ENCODE data around the gene NFATC2. TPM values are rescaled to one million over a fixed set of nuclear protein-coding genes. Genes with fewer than 3 reads are reported as not detected.
A peak's percentile ranks its signal among the peaks of the same experiment; 100 is the strongest.

NFATC2 gene
- total RNA-seq, 2 donors from 2014 or later = 29.4 to 41.1 TPM

DNA sequence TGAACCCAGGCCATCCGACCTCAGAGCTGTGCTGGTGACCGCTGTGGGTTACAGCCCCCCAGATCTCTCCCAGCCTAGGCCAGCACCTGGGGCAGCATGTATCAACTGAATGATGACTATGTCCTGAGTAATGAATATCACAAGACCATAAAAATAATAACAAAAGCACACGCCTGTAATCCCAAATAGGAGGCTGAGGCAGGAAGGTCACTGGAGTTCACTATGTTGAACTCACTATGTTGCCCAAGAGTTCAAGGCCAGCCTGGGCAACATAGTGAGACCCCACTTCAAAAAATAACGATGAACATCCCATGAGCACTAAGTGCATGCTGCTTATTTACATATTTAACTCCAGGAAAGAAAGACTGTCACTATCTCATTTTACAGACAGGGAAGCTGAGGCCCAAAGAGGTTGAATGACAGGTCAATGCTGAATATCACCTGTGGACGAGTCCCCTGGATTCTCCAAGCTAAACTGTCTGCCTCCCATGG is 92.3 kb downstream of the NFATC2 start:
- ATAC-seq (replicated peaks) = no peak
- Mint-ChIP-seq H3K4me1 (peaks cover 35% of the 10 kb centered on the region), H3K27me3 (no peaks in the 10 kb centered on the region), H3K9me3 (no peaks in the 10 kb centered on the region), H3K36me3 (ENCODE audit: low read depth) (peaks cover 95% of the 10 kb centered on the region), H3K27ac (peak overlapping the region; percentile 29), H3K4me3 (no peak overlapping the region)

DNA sequence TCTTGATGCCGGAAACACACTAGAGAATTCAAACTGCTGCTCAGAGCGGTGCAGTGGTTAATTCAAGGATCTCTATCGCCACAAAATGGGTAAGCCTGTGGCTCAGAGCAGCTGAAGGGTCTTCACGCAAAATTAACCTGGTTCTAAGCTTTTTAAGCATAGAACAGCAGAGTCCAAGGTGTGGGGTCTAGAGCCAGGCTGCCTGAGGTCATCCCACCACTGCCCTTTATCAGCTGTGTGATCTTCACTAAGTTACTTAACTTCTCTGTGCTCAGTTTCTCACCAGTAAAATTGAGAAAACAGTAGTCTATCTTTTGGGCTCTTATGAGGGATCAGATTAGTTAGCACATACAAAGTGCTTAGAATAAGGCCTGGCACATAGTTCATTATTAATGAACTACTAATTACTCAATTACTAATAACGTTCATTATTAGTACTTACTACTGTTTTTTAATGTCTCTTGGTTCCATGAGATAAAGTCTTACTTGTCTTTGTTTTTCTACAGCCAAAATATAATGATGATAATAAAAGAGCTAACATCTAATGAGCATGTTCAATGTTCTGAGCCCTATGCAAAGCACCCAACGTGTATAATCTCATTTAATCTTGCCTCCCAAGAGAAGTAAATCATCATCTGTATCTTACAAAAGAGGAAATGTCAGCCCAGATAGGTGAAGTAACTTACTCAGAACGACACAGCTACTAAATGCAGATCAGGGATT is 92.9 kb downstream of the NFATC2 start:
- Mint-ChIP-seq H3K4me1 (peaks cover 39% of the 10 kb centered on the region), H3K27me3 (no peaks in the 10 kb centered on the region), H3K36me3 (ENCODE audit: low read depth) (peaks cover 95% of the 10 kb centered on the region), H3K4me3 (no peak overlapping the region), H3K9me3 (no peaks in the 10 kb centered on the region), H3K27ac (peak overlapping the region; percentile 29)
- ATAC-seq (replicated peaks) = no peak

- Mint-ChIP-seq H3K4me1 (peaks cover 46% of the 10 kb centered on the region), H3K4me3 (no peak overlapping the region), H3K36me3 (ENCODE audit: low read depth) (peaks cover 95% of the 10 kb centered on the region), H3K27ac (peak overlapping the region; percentile 82), H3K9me3 (no peaks in the 10 kb centered on the region), H3K27me3 (no peaks in the 10 kb centered on the region)
- no peak for ATAC-seq (replicated peaks)
Observed at GRCh38 chr20:51447765-51448148, 94.8 kb downstream of the NFATC2 start.

DNA sequence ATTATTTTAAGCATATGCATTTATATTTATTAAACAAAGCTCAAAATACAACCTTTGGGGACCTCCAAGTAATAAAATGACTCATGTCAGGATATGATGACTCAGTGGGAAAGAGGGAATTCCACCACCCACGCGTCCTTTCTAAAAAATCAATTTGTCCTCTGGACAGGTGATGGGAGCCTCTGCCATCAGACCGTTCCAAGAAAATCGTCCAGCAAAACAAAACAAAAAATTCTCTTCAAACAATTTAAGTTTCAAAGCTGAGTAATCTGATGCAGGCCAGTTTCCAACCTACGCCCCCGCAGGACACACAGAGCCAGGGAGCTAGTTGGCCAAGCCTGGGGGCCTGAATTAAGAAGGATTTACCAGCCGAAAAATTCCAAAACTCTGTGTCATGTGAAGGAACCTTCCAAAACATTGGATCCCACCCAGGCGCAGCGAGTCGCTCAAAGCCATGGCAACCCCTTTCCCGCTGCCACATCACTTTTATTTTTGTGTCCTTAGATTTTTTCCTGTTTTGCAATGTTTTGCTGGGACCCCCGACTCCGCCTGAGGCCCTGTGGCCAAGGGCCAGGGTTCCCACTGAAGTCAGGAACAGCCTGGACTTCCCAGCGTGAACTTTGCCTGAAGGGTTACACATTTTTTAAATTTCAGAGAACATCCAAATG is 95.3 kb downstream of the NFATC2 start:
- H3K4me1 Mint-ChIP-seq = peaks cover 41% of the 10 kb centered on the region
- ATAC-seq (replicated peaks) = no peak
- H3K27me3 Mint-ChIP-seq = no peaks in the 10 kb centered on the region
- no peaks in the 10 kb centered on the region for H3K9me3 Mint-ChIP-seq
- H3K4me3 Mint-ChIP-seq = no peak overlapping the region
- peaks cover 92% of the 10 kb centered on the region for H3K36me3 Mint-ChIP-seq (ENCODE audit: low read depth)
- H3K27ac Mint-ChIP-seq = peak overlapping the region; percentile 82

DNA sequence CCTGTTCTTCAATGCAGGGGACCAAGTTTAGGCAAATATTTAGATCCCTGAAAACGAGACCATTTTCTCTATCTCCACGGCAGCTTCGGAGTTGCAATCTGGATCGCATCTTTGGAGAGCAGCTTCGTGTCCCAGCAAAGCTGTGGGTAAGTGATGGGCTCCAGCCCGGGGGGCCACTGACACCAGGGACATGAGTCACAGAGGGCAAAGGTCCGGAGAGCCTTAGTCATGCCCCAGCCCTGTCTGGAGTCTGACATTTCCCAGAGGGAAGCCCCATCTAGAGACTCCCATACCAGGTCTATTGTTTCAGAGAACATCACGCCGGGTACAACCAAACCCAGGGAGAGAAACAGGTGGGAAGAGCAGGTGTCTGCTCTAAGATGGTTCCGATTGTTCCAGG is 95.9 kb downstream of the NFATC2 start:
- no peaks in the 10 kb centered on the region for H3K9me3 Mint-ChIP-seq
- no peak for ATAC-seq (replicated peaks)
- no peak overlapping the region for H3K4me3 Mint-ChIP-seq
- peak overlapping the region; percentile 82 for H3K27ac Mint-ChIP-seq
- peaks cover 90% of the 10 kb centered on the region for H3K36me3 Mint-ChIP-seq (ENCODE audit: low read depth)
- peaks cover 39% of the 10 kb centered on the region for H3K4me1 Mint-ChIP-seq
- no peaks in the 10 kb centered on the region for H3K27me3 Mint-ChIP-seq

DNA sequence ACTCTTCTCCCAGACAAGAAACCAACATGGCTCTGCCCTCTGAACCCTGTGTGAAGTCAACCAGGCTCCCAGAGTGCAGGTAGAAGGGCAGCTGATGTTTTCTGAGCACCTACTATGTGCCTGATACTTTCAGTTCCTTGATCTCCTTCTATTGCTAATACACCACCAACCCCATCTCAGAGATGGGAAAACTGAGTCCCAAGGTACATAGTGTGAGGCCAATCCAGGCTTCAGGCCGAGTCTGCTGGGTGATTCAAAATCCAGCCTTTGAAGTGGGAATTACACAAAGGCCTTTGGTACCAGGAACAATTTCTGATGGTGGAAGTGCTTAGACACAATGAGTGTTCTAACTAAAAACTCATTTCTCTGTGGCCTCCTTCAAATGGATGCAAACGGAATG is 96.3 kb downstream of the NFATC2 start:
- Mint-ChIP-seq H3K27ac (peak overlapping the region; percentile 82), H3K9me3 (no peaks in the 10 kb centered on the region), H3K36me3 (ENCODE audit: low read depth) (peaks cover 90% of the 10 kb centered on the region), H3K27me3 (no peaks in the 10 kb centered on the region), H3K4me3 (no peak overlapping the region), H3K4me1 (peaks cover 36% of the 10 kb centered on the region)
- ATAC-seq (replicated peaks) = no peak

DNA sequence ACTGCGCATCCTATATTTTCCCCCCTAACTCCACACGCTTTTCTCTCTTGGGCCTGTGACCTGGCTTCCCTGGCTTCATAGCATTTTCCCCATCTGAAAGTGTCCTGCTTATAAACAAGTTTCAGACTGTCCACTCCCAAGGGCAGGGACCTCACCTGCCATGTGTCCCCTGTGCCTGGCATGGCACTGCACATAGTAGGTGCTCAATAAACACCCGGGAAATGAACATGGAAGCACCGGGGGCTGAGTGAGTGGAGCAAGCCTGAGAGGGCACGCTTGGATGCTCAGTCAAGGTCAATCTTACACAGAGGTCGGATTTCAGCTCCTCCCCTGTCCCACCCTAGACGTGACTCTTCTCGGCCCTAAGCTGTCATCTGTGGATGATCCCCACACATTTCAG is 96.9 kb downstream of the NFATC2 start:
- peaks cover 92% of the 10 kb centered on the region for H3K36me3 Mint-ChIP-seq (ENCODE audit: low read depth)
- H3K9me3 Mint-ChIP-seq = no peaks in the 10 kb centered on the region
- peaks cover 35% of the 10 kb centered on the region for H3K4me1 Mint-ChIP-seq

GRCh38 chr20:51444922-51445438 is 97.5 kb downstream of the NFATC2 start:
- H3K27me3 Mint-ChIP-seq = no peaks in the 10 kb centered on the region
- peak overlapping the region; percentile 23 for H3K27ac Mint-ChIP-seq
- H3K4me3 Mint-ChIP-seq = no peak overlapping the region
- peaks cover 92% of the 10 kb centered on the region for H3K36me3 Mint-ChIP-seq (ENCODE audit: low read depth)
- H3K4me1 Mint-ChIP-seq = peaks cover 35% of the 10 kb centered on the region
- ATAC-seq (replicated peaks) = no peak
- H3K9me3 Mint-ChIP-seq = no peaks in the 10 kb centered on the region

More for the DNA sequence above, 96.9 kb downstream of the NFATC2 start:
- Mint-ChIP-seq H3K27ac (peak overlapping the region; percentile 23), H3K27me3 (no peaks in the 10 kb centered on the region), H3K4me3 (no peak overlapping the region)
- ATAC-seq (replicated peaks) = no peak

DNA sequence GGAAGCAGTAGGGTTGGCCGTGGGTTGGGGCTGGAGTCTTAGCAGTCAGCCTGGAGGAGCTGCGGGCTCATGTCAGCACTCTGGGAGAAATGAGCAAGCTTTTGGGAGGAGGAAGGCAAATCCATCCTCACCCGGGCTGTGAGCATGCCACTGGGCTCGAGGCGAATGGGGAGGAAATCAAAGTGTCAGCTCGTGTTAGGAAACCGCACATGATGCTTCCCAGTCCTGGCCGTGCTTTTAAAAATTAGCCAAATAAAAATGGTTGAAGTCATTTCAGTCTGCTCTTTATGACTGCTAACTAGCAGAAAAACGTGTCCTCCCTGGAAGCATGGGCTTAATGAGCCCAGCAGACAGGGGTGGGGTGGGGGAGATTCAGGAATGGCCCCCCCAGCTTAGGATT is 98.1 kb downstream of the NFATC2 start:
- no peak for ATAC-seq (replicated peaks)
- H3K27me3 Mint-ChIP-seq = no peaks in the 10 kb centered on the region
- peak overlapping the region; percentile 23 for H3K27ac Mint-ChIP-seq
- H3K4me1 Mint-ChIP-seq = peaks cover 37% of the 10 kb centered on the region
- peaks cover 92% of the 10 kb centered on the region for H3K36me3 Mint-ChIP-seq (ENCODE audit: low read depth)
- no peak overlapping the region for H3K4me3 Mint-ChIP-seq
- peaks cover 4% of the 10 kb centered on the region for H3K9me3 Mint-ChIP-seq

GRCh38 chr20:51442602-51443001 is 99.9 kb downstream of the NFATC2 start:
- peaks cover 49% of the 10 kb centered on the region for H3K4me1 Mint-ChIP-seq
- peaks cover 4% of the 10 kb centered on the region for H3K9me3 Mint-ChIP-seq
- H3K27ac Mint-ChIP-seq = peak overlapping the region; percentile 16
- ATAC-seq (replicated peaks) = no peak
- no peak overlapping the region for H3K4me3 Mint-ChIP-seq
- peaks cover 92% of the 10 kb centered on the region for H3K36me3 Mint-ChIP-seq (ENCODE audit: low read depth)
- H3K27me3 Mint-ChIP-seq = no peaks in the 10 kb centered on the region

- H3K36me3 Mint-ChIP-seq (ENCODE audit: low read depth) = peaks cover 88% of the 10 kb centered on the region
- no peak for ATAC-seq (replicated peaks)
- no peaks in the 10 kb centered on the region for H3K27me3 Mint-ChIP-seq
- no peak overlapping the region for H3K27ac Mint-ChIP-seq
- no peak overlapping the region for H3K4me3 Mint-ChIP-seq
- peaks cover 44% of the 10 kb centered on the region for H3K4me1 Mint-ChIP-seq
- peaks cover 4% of the 10 kb centered on the region for H3K9me3 Mint-ChIP-seq
Observed at GRCh38 chr20:51440589-51440988, 101.9 kb downstream of the NFATC2 start.

GRCh38 chr20:51439160-51439689 is 103.3 kb downstream of the NFATC2 start:
- H3K9me3 Mint-ChIP-seq = peaks cover 4% of the 10 kb centered on the region
- H3K4me3 Mint-ChIP-seq = no peak overlapping the region
- H3K36me3 Mint-ChIP-seq (ENCODE audit: low read depth) = peaks cover 88% of the 10 kb centered on the region
- H3K27ac Mint-ChIP-seq = peak overlapping the region; percentile 82
- H3K27me3 Mint-ChIP-seq = no peaks in the 10 kb centered on the region
- no peak for ATAC-seq (replicated peaks)
- H3K4me1 Mint-ChIP-seq = peaks cover 40% of the 10 kb centered on the region

DNA sequence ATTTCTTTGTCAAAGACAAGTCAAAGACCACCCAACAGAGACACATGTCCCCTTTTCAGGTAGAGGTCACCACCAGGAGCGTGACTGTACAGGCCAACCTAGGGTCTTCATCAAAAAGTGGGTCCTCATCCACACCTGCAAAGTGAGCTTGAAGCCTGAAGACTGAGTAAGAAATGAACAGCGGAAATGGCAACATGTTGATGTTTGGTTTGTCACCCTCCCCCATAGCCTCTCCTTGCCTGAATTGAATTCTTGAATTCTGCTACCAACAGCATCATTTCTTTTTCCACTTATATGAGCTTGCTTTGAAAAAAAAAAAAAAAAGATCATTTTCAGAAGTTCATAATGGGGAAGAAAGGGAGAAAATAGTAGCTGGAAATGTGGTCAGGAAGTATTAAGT is 104.4 kb downstream of the NFATC2 start:
- peaks cover 36% of the 10 kb centered on the region for H3K4me1 Mint-ChIP-seq
- peaks cover 4% of the 10 kb centered on the region for H3K9me3 Mint-ChIP-seq
- H3K4me3 Mint-ChIP-seq = no peak overlapping the region
- H3K36me3 Mint-ChIP-seq (ENCODE audit: low read depth) = peaks cover 88% of the 10 kb centered on the region
- peak; percentile 21 for ATAC-seq (replicated peaks)
- H3K27me3 Mint-ChIP-seq = no peaks in the 10 kb centered on the region
- peak overlapping the region; percentile 82 for H3K27ac Mint-ChIP-seq

DNA sequence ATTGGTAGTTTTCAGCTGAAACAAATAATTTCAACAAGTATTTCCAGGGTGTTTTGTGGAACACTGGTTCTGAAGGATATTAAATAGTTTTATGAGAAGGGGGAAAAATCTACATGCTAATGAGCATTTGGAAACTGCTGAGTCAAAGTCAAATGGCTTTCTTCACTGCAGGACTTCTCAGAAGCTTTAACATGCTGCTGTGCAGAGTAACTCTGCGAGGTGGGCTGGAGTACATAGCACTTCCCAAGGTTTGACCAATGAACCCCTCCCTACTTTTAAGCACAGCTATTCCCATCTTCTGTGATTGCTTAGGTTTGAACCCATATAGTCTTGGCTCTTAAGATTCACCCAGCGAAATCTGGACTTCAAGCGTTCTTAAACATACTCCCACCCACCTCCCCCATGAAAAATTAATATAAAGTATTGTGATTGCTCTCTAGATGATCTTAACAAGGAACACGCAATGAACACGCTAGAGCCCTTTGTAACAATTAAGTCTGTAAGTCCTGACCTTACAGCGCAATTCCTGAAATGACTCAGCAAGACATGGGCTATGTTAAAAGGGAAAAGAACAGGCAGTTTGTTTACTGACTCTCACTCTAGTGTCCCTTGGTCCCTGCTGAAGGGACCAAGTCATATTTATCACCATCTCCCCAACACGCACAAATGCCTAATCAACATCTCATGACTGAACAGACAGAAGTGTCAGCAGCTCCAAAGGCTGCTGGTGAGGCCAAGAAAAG is 105.2 kb downstream of the NFATC2 start:
- Mint-ChIP-seq H3K4me3 (peak overlapping the region; percentile 44), H3K27me3 (no peaks in the 10 kb centered on the region), H3K4me1 (peaks cover 34% of the 10 kb centered on the region), H3K9me3 (peaks cover 4% of the 10 kb centered on the region), H3K27ac (peak overlapping the region; percentile 82), H3K36me3 (ENCODE audit: low read depth) (peaks cover 90% of the 10 kb centered on the region)
- peak; percentile 65 for ATAC-seq (replicated peaks)

All from activated T-helper 17 cell treated with anti-CD3 and anti-CD28 coated beads, Interleukin-2, amount 50 U/mL, for 72 hours (primary cell).